Erythroblast (primary cell): Measurements from ENCODE around the gene ESRRB.

ENCODE experiments used
- GATA1 ChIP-seq: IDR thresholded peaks from 2 replicates; pipeline ENCODE4 v1.6.1; 2011; ENCODE audit warnings: low read depth, mild to moderate bottlenecking, control low read depth, low read length, moderate library complexity
- POLR2A ChIP-seq: IDR thresholded peaks from 2 replicates; pipeline ENCODE4 v1.6.1; 2011; ENCODE audit warnings: mild to moderate bottlenecking, low read length

- TF ChIP-seq POLR2A = no peak
- TF ChIP-seq GATA1 = no peak
These were observed 55.6 kb downstream of the ESRRB start for GRCh38 chr14:76431538-76431937.
